Measurements from ENCODE around the gene NDUFS2. TPM values are rescaled to one million over a fixed set of nuclear protein-coding genes. Genes with fewer than 3 reads are reported as not detected.

The NDUFS2 gene
- total RNA-seq, 1 donor from 2014 or later: 124 TPM

GRCh38 chr1:161187311-161187710 is 14.9 kb upstream of the NDUFS2 start:
- no peak overlapping the region for H3K4me3 ChIP-seq (ENCODE audit: low read depth, low read length)
- TF ChIP-seq CTCF (conservative IDR thresholded peaks at IDR 0.05; ENCODE audit: low read depth, low read length): no peak
- DNase-seq (ENCODE audit: low read depth): no peak

DNA sequence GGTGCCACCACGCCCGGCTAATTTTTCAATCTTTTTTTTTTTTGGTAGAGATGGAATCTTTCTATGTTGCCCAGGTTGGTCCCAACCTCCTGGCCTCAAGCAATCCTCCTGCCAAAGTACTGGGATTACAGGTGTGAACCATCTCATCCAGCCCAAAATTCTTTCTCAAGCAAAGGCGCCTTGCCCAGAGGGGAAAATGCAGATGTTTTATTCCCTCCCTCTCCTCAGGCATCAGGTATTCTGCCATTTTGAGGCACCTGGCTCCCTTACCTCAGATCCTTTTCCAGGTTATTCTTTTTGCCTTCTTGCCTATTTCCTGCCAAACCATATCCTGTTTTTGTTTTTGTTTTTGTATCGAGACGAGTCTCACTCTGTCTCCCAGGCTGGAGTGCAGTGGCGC is 13.8 kb upstream of the NDUFS2 start:
- TF ChIP-seq CTCF (conservative IDR thresholded peaks at IDR 0.05; ENCODE audit: low read depth, low read length): no peak
- DNase-seq (ENCODE audit: low read depth): no peak

GRCh38 chr1:161189036-161189435 is 13.1 kb upstream of the NDUFS2 start:
- DNase-seq (ENCODE audit: low read depth): no peak
- H3K4me3 ChIP-seq (ENCODE audit: low read depth, low read length): no peak overlapping the region
- TF ChIP-seq CTCF (conservative IDR thresholded peaks at IDR 0.05; ENCODE audit: low read depth, low read length): no peak

More for the DNA sequence above, 13.8 kb upstream of the NDUFS2 start:
- H3K4me3 ChIP-seq (ENCODE audit: low read depth, low read length): no peak overlapping the region

- TF ChIP-seq CTCF (conservative IDR thresholded peaks at IDR 0.05; ENCODE audit: low read depth, low read length): no peak
- H3K4me3 ChIP-seq (ENCODE audit: low read depth, low read length): no peak overlapping the region
- DNase-seq (ENCODE audit: low read depth): no peak
These were observed 11.1 kb upstream of the NDUFS2 start for GRCh38 chr1:161190962-161191521.

- DNase-seq (ENCODE audit: low read depth): no peak
- no peak for TF ChIP-seq CTCF (conservative IDR thresholded peaks at IDR 0.05; ENCODE audit: low read depth, low read length)
- no peak overlapping the region for H3K4me3 ChIP-seq (ENCODE audit: low read depth, low read length)
These were observed 10.2 kb upstream of the NDUFS2 start for GRCh38 chr1:161191971-161192370.

- peak; percentile 92 for TF ChIP-seq CTCF (conservative IDR thresholded peaks at IDR 0.05; ENCODE audit: low read depth, low read length)
- H3K4me3 ChIP-seq (ENCODE audit: low read depth, low read length): no peak overlapping the region
- DNase-seq (ENCODE audit: low read depth): no peak
These were observed 9.4 kb upstream of the NDUFS2 start for GRCh38 chr1:161192476-161193465.

Measured in epithelial cell of proximal tubule (primary cell).